ENCODE data around the gene SLC15A3. TPM values are rescaled to one million over a fixed set of nuclear protein-coding genes. Genes with fewer than 3 reads are reported as not detected.
"Not testable (repeated sequence)": the region's sequence is repeated elsewhere in the genome, so short reads cannot be mapped to it uniquely, and the experiment has no call there.

Gene SLC15A3
- total RNA-seq, 4 donors from 2014 or later: 32.2 to 94.4 (median 64.8) TPM

DNA sequence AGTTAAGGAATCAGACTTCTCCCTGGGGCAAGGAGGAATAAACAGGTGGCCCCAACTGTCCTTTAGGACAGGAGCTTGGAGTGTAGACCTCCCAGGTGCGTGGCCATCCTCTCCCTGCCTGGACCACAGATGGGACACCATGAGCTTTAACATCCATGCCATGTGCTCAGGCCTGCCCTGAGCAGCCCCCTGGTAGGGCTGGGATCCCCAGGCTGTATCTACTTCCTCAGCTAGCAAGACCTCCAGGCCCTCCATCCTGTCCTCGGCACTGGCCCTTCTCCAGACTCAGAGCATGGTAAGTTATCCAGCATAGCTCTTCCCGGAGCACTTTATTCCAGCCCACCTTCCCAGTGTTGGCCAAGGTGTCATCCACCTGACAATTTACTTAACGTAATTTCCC, 25.2 kb upstream of the SLC15A3 start:
- no peaks in the 10 kb centered on the region for H3K36me3 ChIP-seq
- H3K9me3 ChIP-seq: no peaks in the 10 kb centered on the region
- no peak overlapping the region for H3K4me3 ChIP-seq
- no peaks in the 10 kb centered on the region for H3K4me1 ChIP-seq
- 90 to 92% methylated on average over 4 of the region's 4 CpGs for WGBS, 2 donors
- no peak for DNase-seq (ENCODE audit: low spot score in 2 of 2)
- H3K27me3 ChIP-seq: no peaks in the 10 kb centered on the region
- H3K27ac ChIP-seq: no peak overlapping the region
- no peak for TF ChIP-seq EP300 (IDR thresholded peaks at IDR 0.05)
- TF ChIP-seq, protein P1, sequence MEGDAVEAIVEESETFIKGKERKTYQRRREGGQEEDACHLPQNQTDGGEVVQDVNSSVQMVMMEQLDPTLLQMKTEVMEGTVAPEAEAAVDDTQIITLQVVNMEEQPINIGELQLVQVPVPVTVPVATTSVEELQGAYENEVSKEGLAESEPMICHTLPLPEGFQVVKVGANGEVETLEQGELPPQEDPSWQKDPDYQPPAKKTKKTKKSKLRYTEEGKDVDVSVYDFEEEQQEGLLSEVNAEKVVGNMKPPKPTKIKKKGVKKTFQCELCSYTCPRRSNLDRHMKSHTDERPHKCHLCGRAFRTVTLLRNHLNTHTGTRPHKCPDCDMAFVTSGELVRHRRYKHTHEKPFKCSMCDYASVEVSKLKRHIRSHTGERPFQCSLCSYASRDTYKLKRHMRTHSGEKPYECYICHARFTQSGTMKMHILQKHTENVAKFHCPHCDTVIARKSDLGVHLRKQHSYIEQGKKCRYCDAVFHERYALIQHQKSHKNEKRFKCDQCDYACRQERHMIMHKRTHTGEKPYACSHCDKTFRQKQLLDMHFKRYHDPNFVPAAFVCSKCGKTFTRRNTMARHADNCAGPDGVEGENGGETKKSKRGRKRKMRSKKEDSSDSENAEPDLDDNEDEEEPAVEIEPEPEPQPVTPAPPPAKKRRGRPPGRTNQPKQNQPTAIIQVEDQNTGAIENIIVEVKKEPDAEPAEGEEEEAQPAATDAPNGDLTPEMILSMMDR (IDR thresholded peaks at IDR 0.05): no peak
- no peak for TF ChIP-seq POLR2A (IDR thresholded peaks at IDR 0.05)

DNA sequence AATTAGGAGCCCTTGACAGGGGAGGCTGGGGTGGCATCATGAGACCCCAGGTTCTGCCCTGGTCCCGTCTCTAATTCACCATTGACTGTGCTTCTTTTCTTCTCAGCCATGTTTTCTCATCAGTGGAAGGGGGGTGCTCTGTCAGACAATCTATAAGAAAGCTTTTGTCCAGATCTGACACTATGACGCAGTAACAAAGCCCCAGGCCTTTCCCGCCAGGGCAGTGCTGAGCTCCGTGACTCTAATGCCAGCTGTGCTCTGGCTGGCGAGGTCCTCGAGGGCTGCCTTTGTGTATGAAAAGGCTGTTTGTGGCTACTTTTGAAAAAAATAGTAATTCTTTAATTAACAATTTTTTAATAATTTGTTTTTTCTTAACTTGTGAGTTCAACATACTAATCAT, 22.8 kb upstream of the SLC15A3 start:
- 47 to 58% methylated on average over 6 of the region's 6 CpGs for WGBS, 2 donors
- no peaks in the 10 kb centered on the region for H3K36me3 ChIP-seq
- H3K9me3 ChIP-seq: no peaks in the 10 kb centered on the region
- H3K27me3 ChIP-seq: no peaks in the 10 kb centered on the region
- H3K4me1 ChIP-seq: no peaks in the 10 kb centered on the region
- no peak for DNase-seq (ENCODE audit: low spot score in 2 of 2)
- TF ChIP-seq EP300 (IDR thresholded peaks at IDR 0.05) (no peak), POLR2A (IDR thresholded peaks at IDR 0.05) (no peak)
- TF ChIP-seq, protein P1 (IDR thresholded peaks at IDR 0.05): no peak
- no peak overlapping the region for H3K4me3 ChIP-seq
- H3K27ac ChIP-seq: peak overlapping the region in 3 of 4 donors; percentile 22 to 64 (median 43)

DNA sequence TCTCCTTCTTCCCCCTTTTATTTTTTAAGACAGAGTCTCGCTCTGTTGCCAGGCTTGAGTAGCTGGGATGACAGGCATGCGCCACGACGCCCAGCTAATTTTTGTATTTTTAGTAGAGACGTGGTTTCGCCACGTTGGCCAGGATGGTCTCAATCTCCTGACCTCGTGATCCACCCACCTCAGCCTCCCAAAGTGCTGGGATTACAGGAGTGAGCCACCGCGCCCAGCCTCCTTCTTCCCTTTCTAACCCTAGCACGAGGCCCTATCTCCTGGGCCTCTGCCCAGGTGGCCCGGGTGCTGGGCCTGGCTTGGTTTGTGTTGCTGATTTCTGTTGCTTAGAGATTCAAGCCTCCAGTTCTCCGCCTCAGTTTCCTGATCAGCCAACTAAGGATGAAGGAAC, 22.3 kb upstream of the SLC15A3 start:
- H3K4me1 ChIP-seq; H3K9me3 ChIP-seq; H3K36me3 ChIP-seq; H3K27me3 ChIP-seq; H3K4me3 ChIP-seq; DNase-seq (ENCODE audit: low spot score in 2 of 2): not testable (repeated sequence)
- H3K27ac ChIP-seq: peak overlapping the region in 3 of 4 donors; percentile 22 to 64 (median 43)
- WGBS, 2 donors: 81 to 83% methylated on average over 13 of the region's 13 CpGs

DNA sequence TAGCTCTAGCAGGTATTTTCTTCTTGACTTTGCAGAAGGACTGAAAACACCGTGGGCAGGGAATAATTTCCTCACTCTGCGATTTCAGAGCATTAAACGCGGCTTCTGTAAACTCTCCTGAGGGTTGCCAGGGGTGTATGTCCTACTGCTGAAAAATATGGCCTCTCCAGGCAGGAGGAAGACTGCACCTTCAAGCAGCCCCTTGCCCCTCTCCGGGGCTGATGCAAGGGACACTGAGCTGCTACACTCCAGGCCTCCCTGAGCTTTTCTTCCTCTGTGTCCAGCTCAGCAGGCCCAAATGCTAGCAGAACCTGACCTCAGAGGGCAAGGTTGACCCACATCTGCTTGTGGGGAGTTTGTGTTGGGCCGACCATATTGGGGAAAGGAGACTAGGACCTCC, 21.7 kb upstream of the SLC15A3 start:
- TF ChIP-seq POLR2A (IDR thresholded peaks at IDR 0.05): no peak
- Histone ChIP-seq H3K4me3 (no peak overlapping the region), H3K36me3 (no peaks in the 10 kb centered on the region), H3K27ac (no peak overlapping the region), H3K27me3 (no peaks in the 10 kb centered on the region), H3K4me1 (no peaks in the 10 kb centered on the region), H3K9me3 (no peaks in the 10 kb centered on the region)
- 75 to 77% methylated on average over 6 of the region's 6 CpGs for WGBS, 2 donors
- no peak for DNase-seq (ENCODE audit: low spot score in 2 of 2)

DNA sequence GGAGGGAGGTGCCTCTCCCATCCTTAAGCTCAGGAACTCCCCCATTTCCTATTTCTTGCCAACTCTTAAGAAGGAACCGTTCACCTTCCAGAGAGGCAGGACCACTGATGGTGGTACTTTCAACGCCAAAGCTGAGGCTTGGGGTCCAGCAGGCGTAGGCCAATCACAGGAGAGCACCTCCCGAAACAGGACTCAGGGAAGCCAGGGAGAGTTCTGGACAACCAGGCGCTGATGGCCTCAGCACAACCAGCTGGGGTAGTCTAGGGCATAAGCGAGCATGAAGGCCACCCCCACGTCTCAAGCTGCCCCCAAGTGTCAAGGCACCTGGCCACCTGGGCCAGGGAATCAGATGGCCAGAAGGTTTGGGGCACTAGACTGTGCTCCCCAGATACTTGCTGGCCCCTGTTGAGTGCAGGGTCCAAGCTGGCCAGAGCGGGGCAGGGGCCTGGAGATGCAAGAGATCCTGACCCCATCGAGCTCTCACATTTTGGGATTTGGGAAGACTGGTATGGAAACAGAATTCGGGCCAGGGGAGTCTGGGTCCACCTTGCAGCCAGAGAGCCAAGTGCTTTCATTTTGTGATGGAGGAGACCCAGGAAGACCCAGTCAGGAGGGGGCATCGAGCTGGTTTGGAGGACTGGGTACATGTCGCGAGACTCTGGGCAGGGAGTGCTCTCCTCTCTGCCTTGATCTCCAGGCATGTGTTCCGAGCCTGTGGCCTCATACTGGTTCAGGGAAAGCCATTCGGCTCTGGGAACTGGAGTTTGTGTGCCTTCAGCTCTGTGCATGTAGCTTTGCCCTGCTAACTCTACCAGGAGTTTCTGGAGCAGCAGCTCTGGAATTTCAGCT, 20.4 kb upstream of the SLC15A3 start:
- peak overlapping the region in 1 of 4 donors; percentile 71 for H3K27ac ChIP-seq
- no peaks in the 10 kb centered on the region for H3K36me3 ChIP-seq
- peak overlapping the region in 1 of 4 donors; percentile 33 for H3K4me3 ChIP-seq
- TF ChIP-seq POLR2A (IDR thresholded peaks at IDR 0.05) (no peak), EP300 (IDR thresholded peaks at IDR 0.05) (no peak)
- TF ChIP-seq, protein P1 (IDR thresholded peaks at IDR 0.05): no peak
- H3K4me1 ChIP-seq: no peaks in the 10 kb centered on the region
- 86 to 87% methylated on average over 13 to 15 of the region's 15 CpGs for WGBS, 2 donors
- DNase-seq (ENCODE audit: low spot score in 2 of 2): no peak
- no peaks in the 10 kb centered on the region for H3K9me3 ChIP-seq
- no peaks in the 10 kb centered on the region for H3K27me3 ChIP-seq

DNA sequence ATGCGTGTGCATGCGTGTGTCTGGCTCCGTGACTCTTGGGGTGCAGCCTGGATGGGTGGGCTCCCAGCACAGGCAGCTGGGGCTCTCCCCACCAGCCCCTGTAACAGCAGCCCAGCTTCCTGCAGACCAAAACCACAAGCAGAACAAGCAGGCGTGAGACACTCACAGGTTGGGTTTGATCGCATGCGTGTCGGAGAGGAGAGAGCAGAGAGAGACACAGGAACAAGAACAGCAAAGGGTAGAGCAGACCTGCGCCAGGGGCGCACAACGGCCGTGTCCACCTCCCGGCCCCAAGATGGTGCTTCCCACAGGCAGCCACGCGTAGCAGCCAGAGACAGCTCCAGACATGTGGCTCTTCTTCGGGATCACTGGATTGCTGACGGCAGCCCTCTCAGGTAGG, 19.5 kb upstream of the SLC15A3 start, which contains the start of gene CD6:
Gene CD6 (plus strand): TSS at position 161 of the 400 bp plus-strand sequence. CDS start 186 bp downstream, at position 347.
- H3K27ac ChIP-seq: peak within 1 kb of the TSS in 1 of 4 donors; percentile 71
- no peaks in the 10 kb centered on the region for H3K4me1 ChIP-seq
- no peaks in the 10 kb centered on the region for H3K27me3 ChIP-seq
- H3K9me3 ChIP-seq: no peaks in the 10 kb centered on the region
- DNase-seq (ENCODE audit: low spot score in 2 of 2): no peak
- TF ChIP-seq, protein P1 (IDR thresholded peaks at IDR 0.05): no peak
- no peak for TF ChIP-seq POLR2A (IDR thresholded peaks at IDR 0.05)
- TF ChIP-seq EP300 (IDR thresholded peaks at IDR 0.05): no peak
- H3K4me3 ChIP-seq: peak within 1 kb of the TSS in 1 of 4 donors; percentile 33
- no peaks in the 10 kb centered on the region for H3K36me3 ChIP-seq
- 84 to 94% methylated on average over 16 of the region's 16 CpGs for WGBS, 2 donors
